T-helper 2 cell treated with Interferon-gamma antibody and Interleukin-4, amounts not matched to agents 5 μg/mL and 100 μg/mL, for 36 hours (primary cell): ENCODE measurements around the gene ETF1.

Source experiments
- DNase-seq: peaks from one replicate; pipeline ENCODE4 v3.0.0; 2021; ENCODE audit warnings: low spot score
- H3K27ac Mint-ChIP-seq: one replicate; pipeline ENCODE4 v1.8.0; 2021; ENCODE audit warnings: mild to moderate bottlenecking, mixed read lengths
- H3K27me3 Mint-ChIP-seq: one replicate; pipeline ENCODE4 v1.8.0; 2021; ENCODE audit warnings: low read depth, mixed read lengths
- H3K36me3 Mint-ChIP-seq: one replicate; pipeline ENCODE4 v1.8.0; 2021; ENCODE audit warnings: low read depth, mixed read lengths
- H3K4me1 Mint-ChIP-seq: one replicate; pipeline ENCODE4 v1.8.0; 2021; ENCODE audit warnings: low read depth, mixed read lengths
- H3K4me3 Mint-ChIP-seq: one replicate; pipeline ENCODE4 v1.8.0; 2022; ENCODE audit warnings: mild to moderate bottlenecking, moderate library complexity, mixed read lengths
- H3K9me3 Mint-ChIP-seq: one replicate; pipeline ENCODE4 v1.8.0; 2021; ENCODE audit warnings: mixed read lengths

ETF1 gene

GRCh38 chr5:138542956-138543729 lies at the start of gene ETF1:
TSS of gene ETF1 (minus strand) at chr5:138543236. CDS start at chr5:138542918, 318 bp downstream.
- H3K27ac Mint-ChIP-seq: peak within 1 kb of the TSS; percentile 100
- peaks cover 57% of the 10 kb centered on the region for H3K4me1 Mint-ChIP-seq
- no peaks in the 10 kb centered on the region for H3K27me3 Mint-ChIP-seq
- peak within 1 kb of the TSS; percentile 95 for H3K4me3 Mint-ChIP-seq
- H3K36me3 Mint-ChIP-seq: peaks cover 30% of the 10 kb centered on the region
- peak; percentile 100 for DNase-seq
- H3K9me3 Mint-ChIP-seq: no peaks in the 10 kb centered on the region

GRCh38 chr5:138588013-138588788 lies 45.2 kb upstream of the ETF1 start:
- no peak for DNase-seq
- Mint-ChIP-seq H3K36me3 (no peaks in the 10 kb centered on the region), H3K9me3 (no peaks in the 10 kb centered on the region), H3K4me1 (no peaks in the 10 kb centered on the region), H3K27me3 (peaks cover 30% of the 10 kb centered on the region), H3K27ac (no peak overlapping the region), H3K4me3 (no peak overlapping the region)

GRCh38 chr5:138585157-138585556 lies 42.1 kb upstream of the ETF1 start:
- no peak overlapping the region for H3K27ac Mint-ChIP-seq
- H3K27me3 Mint-ChIP-seq: peaks cover 28% of the 10 kb centered on the region

GRCh38 chr5:138583984-138584637 lies 41.1 kb upstream of the ETF1 start:
- no peak for DNase-seq
- peaks cover 4% of the 10 kb centered on the region for H3K4me1 Mint-ChIP-seq
- H3K27me3 Mint-ChIP-seq: peaks cover 28% of the 10 kb centered on the region
- H3K27ac Mint-ChIP-seq: no peak overlapping the region
- no peak overlapping the region for H3K4me3 Mint-ChIP-seq
- no peaks in the 10 kb centered on the region for H3K9me3 Mint-ChIP-seq
- no peaks in the 10 kb centered on the region for H3K36me3 Mint-ChIP-seq

More at GRCh38 chr5:138585157-138585556, 42.1 kb upstream of the ETF1 start:
- H3K9me3 Mint-ChIP-seq: no peaks in the 10 kb centered on the region
- no peak overlapping the region for H3K4me3 Mint-ChIP-seq
- no peak for DNase-seq
- no peaks in the 10 kb centered on the region for H3K36me3 Mint-ChIP-seq
- H3K4me1 Mint-ChIP-seq: no peaks in the 10 kb centered on the region

GRCh38 chr5:138582959-138583358 lies 39.9 kb upstream of the ETF1 start:
- DNase-seq: no peak
- H3K4me1 Mint-ChIP-seq: peaks cover 6% of the 10 kb centered on the region
- no peak overlapping the region for H3K4me3 Mint-ChIP-seq
- no peak overlapping the region for H3K27ac Mint-ChIP-seq
- H3K36me3 Mint-ChIP-seq: no peaks in the 10 kb centered on the region
- H3K27me3 Mint-ChIP-seq: peaks cover 17% of the 10 kb centered on the region
- no peaks in the 10 kb centered on the region for H3K9me3 Mint-ChIP-seq

- Mint-ChIP-seq H3K9me3 (peaks cover 3% of the 10 kb centered on the region), H3K27me3 (peaks cover 14% of the 10 kb centered on the region), H3K4me1 (peaks cover 10% of the 10 kb centered on the region), H3K4me3 (no peak overlapping the region), H3K36me3 (peaks cover 2% of the 10 kb centered on the region), H3K27ac (no peak overlapping the region)
- DNase-seq: no peak
Observed at GRCh38 chr5:138580777-138581176, 37.7 kb upstream of the ETF1 start.

- peaks cover 12% of the 10 kb centered on the region for H3K4me1 Mint-ChIP-seq
- H3K9me3 Mint-ChIP-seq: peaks cover 4% of the 10 kb centered on the region
- peaks cover 9% of the 10 kb centered on the region for H3K27me3 Mint-ChIP-seq
- DNase-seq: no peak
- H3K27ac Mint-ChIP-seq: no peak overlapping the region
- H3K36me3 Mint-ChIP-seq: peaks cover 3% of the 10 kb centered on the region
- no peak overlapping the region for H3K4me3 Mint-ChIP-seq
Observed at GRCh38 chr5:138580001-138580400, 37.0 kb upstream of the ETF1 start.

- Mint-ChIP-seq H3K4me3 (no peak overlapping the region), H3K4me1 (peaks cover 14% of the 10 kb centered on the region), H3K9me3 (peaks cover 4% of the 10 kb centered on the region), H3K27ac (no peak overlapping the region), H3K27me3 (peaks cover 5% of the 10 kb centered on the region), H3K36me3 (peaks cover 8% of the 10 kb centered on the region)
- no peak for DNase-seq
Observed at GRCh38 chr5:138579517-138579863, 36.5 kb upstream of the ETF1 start.

GRCh38 chr5:138577452-138577851 lies 34.4 kb upstream of the ETF1 start:
- H3K36me3 Mint-ChIP-seq: peaks cover 25% of the 10 kb centered on the region
- no peak for DNase-seq
- H3K4me3 Mint-ChIP-seq: no peak overlapping the region
- H3K27me3 Mint-ChIP-seq: no peaks in the 10 kb centered on the region
- H3K27ac Mint-ChIP-seq: no peak overlapping the region
- peaks cover 20% of the 10 kb centered on the region for H3K4me1 Mint-ChIP-seq
- peaks cover 4% of the 10 kb centered on the region for H3K9me3 Mint-ChIP-seq

- peaks cover 20% of the 10 kb centered on the region for H3K4me1 Mint-ChIP-seq
- peak; percentile 97 for DNase-seq
- H3K9me3 Mint-ChIP-seq: peaks cover 4% of the 10 kb centered on the region
- H3K27me3 Mint-ChIP-seq: no peaks in the 10 kb centered on the region
- peaks cover 39% of the 10 kb centered on the region for H3K36me3 Mint-ChIP-seq
- peak within 1 kb of the TSS; percentile 95 for H3K4me3 Mint-ChIP-seq
- H3K27ac Mint-ChIP-seq: peak within 1 kb of the TSS; percentile 99
Observed at GRCh38 chr5:138575194-138576015, 32.4 kb upstream of the ETF1 start, which contains the start of gene HSPA9. TSS of gene HSPA9 (minus strand) at chr5:138575401. CDS start at chr5:138575318, 83 bp downstream.

GRCh38 chr5:138574744-138575193 lies 31.7 kb upstream of the ETF1 start:
- no peak for DNase-seq
- H3K36me3 Mint-ChIP-seq: peaks cover 46% of the 10 kb centered on the region
- peak overlapping the region; percentile 95 for H3K4me3 Mint-ChIP-seq
- peak overlapping the region; percentile 99 for H3K27ac Mint-ChIP-seq
- H3K4me1 Mint-ChIP-seq: peaks cover 20% of the 10 kb centered on the region
- peaks cover 4% of the 10 kb centered on the region for H3K9me3 Mint-ChIP-seq
- H3K27me3 Mint-ChIP-seq: no peaks in the 10 kb centered on the region

- peak overlapping the region; percentile 95 for H3K4me3 Mint-ChIP-seq
- H3K36me3 Mint-ChIP-seq: peaks cover 51% of the 10 kb centered on the region
- no peaks in the 10 kb centered on the region for H3K27me3 Mint-ChIP-seq
Observed at GRCh38 chr5:138573949-138574670, 31.1 kb upstream of the ETF1 start.

GRCh38 chr5:138573223-138573622 lies 30.2 kb upstream of the ETF1 start:
- Mint-ChIP-seq H3K36me3 (peaks cover 60% of the 10 kb centered on the region), H3K27ac (no peak overlapping the region), H3K9me3 (peaks cover 4% of the 10 kb centered on the region), H3K4me3 (peak overlapping the region; percentile 58), H3K27me3 (no peaks in the 10 kb centered on the region), H3K4me1 (peaks cover 21% of the 10 kb centered on the region)
- no peak for DNase-seq

More at GRCh38 chr5:138573949-138574670, 31.1 kb upstream of the ETF1 start:
- Mint-ChIP-seq H3K9me3 (peaks cover 4% of the 10 kb centered on the region), H3K27ac (peak overlapping the region; percentile 99), H3K4me1 (peaks cover 17% of the 10 kb centered on the region)
- no peak for DNase-seq
